ENCODE results near the gene LRP1B. TPM values are rescaled to one million over a fixed set of nuclear protein-coding genes. Genes with fewer than 3 reads are reported as not detected.

The LRP1B gene
- total RNA-seq, 1 donor from 2014 or later, result 0.54 TPM

- peaks cover 5% of the 10 kb centered on the region for H3K9me3 Mint-ChIP-seq
- no peaks in the 10 kb centered on the region for H3K4me1 Mint-ChIP-seq
- no peaks in the 10 kb centered on the region for H3K36me3 Mint-ChIP-seq (ENCODE audit: low read depth)
- H3K27ac Mint-ChIP-seq (ENCODE audit: unreplicated experiment), result no peak overlapping the region
- no peak for TF ChIP-seq CTCF (conservative IDR thresholded peaks at IDR 0.05)
- DNase-seq (ENCODE audit: low read depth, low spot score), result no peak
- H3K27me3 Mint-ChIP-seq (ENCODE audit: low read depth), result no peaks in the 10 kb centered on the region
- no peak overlapping the region for H3K4me3 Mint-ChIP-seq
These were observed 55.0 kb downstream of the LRP1B start for GRCh38 chr2:142075826-142076225.

GRCh38 chr2:142069251-142069888 is 61.4 kb downstream of the LRP1B start:
- H3K9me3 Mint-ChIP-seq, result peaks cover 5% of the 10 kb centered on the region
- H3K4me3 Mint-ChIP-seq, result no peak overlapping the region
- DNase-seq (ENCODE audit: low read depth, low spot score), result no peak
- H3K36me3 Mint-ChIP-seq (ENCODE audit: low read depth), result no peaks in the 10 kb centered on the region
- no peaks in the 10 kb centered on the region for H3K4me1 Mint-ChIP-seq
- H3K27ac Mint-ChIP-seq (ENCODE audit: unreplicated experiment), result no peak overlapping the region
- H3K27me3 Mint-ChIP-seq (ENCODE audit: low read depth), result no peaks in the 10 kb centered on the region
- TF ChIP-seq CTCF (conservative IDR thresholded peaks at IDR 0.05), result no peak

GRCh38 chr2:142065700-142066099 is 65.1 kb downstream of the LRP1B start:
- no peaks in the 10 kb centered on the region for H3K9me3 Mint-ChIP-seq
- H3K4me3 Mint-ChIP-seq, result no peak overlapping the region
- no peaks in the 10 kb centered on the region for H3K27me3 Mint-ChIP-seq (ENCODE audit: low read depth)
- no peak for DNase-seq (ENCODE audit: low read depth, low spot score)
- H3K36me3 Mint-ChIP-seq (ENCODE audit: low read depth), result no peaks in the 10 kb centered on the region
- no peak overlapping the region for H3K27ac Mint-ChIP-seq (ENCODE audit: unreplicated experiment)
- H3K4me1 Mint-ChIP-seq, result peaks cover 5% of the 10 kb centered on the region
- no peak for TF ChIP-seq CTCF (conservative IDR thresholded peaks at IDR 0.05)

GRCh38 chr2:142065156-142065555 is 65.7 kb downstream of the LRP1B start:
- Mint-ChIP-seq H3K27me3 (ENCODE audit: low read depth) (no peaks in the 10 kb centered on the region), H3K4me1 (peaks cover 5% of the 10 kb centered on the region), H3K9me3 (no peaks in the 10 kb centered on the region), H3K36me3 (ENCODE audit: low read depth) (no peaks in the 10 kb centered on the region), H3K27ac (ENCODE audit: unreplicated experiment) (no peak overlapping the region), H3K4me3 (no peak overlapping the region)
- no peak for DNase-seq (ENCODE audit: low read depth, low spot score)
- TF ChIP-seq CTCF (conservative IDR thresholded peaks at IDR 0.05), result no peak

GRCh38 chr2:142061733-142062132 is 69.1 kb downstream of the LRP1B start:
- Mint-ChIP-seq H3K4me1 (peaks cover 5% of the 10 kb centered on the region), H3K27ac (ENCODE audit: unreplicated experiment) (no peak overlapping the region), H3K36me3 (ENCODE audit: low read depth) (no peaks in the 10 kb centered on the region), H3K27me3 (ENCODE audit: low read depth) (no peaks in the 10 kb centered on the region), H3K9me3 (no peaks in the 10 kb centered on the region), H3K4me3 (no peak overlapping the region)
- DNase-seq (ENCODE audit: low read depth, low spot score), result no peak
- TF ChIP-seq CTCF (conservative IDR thresholded peaks at IDR 0.05), result no peak

Measured in neural crest cell (in vitro differentiated cells).